Activated naive CD4-positive, alpha-beta T cell treated with anti-CD3 and anti-CD28 coated beads, Interleukin-2, amount 50 U/mL, for 72 hours (primary cell): Measurements from ENCODE around the gene GIGYF2. TPM values are rescaled to one million over a fixed set of nuclear protein-coding genes. Genes with fewer than 3 reads are reported as not detected.
A peak's percentile ranks its signal among the peaks of the same experiment; 100 is the strongest.

Experiments
- ATAC-seq, 2 donors: fragments of 150-1000 bp; cut with Tn5 transposase; 2 replicates each; pipeline ENCODE4 v1.10.0; 2021; ENCODE audit warnings: mild to moderate bottlenecking in 2 of 2, moderate library complexity in 2 of 2
- DNase-seq, 2 donors: peaks; one replicate each; pipeline ENCODE4 v3.0.0; 2021 to 2022; ENCODE audit warnings: low spot score in 2 of 2
- H3K27ac Mint-ChIP-seq, 2 donors: one replicate each; pipeline ENCODE4 v1.8.0; 2022; ENCODE audit warnings: mild to moderate bottlenecking in 2 of 2, mixed read lengths in 2 of 2
- H3K36me3 Mint-ChIP-seq, 2 donors: one replicate each; pipeline ENCODE4 v1.8.0; 2022; ENCODE audit warnings: mixed read lengths in 2 of 2
- H3K9me3 Mint-ChIP-seq, 2 donors: one replicate each; pipeline ENCODE4 v1.8.0; 2022; ENCODE audit warnings: mixed read lengths in 2 of 2
- total RNA-seq, 2 donors: library from RNA; stranded (reverse); gene quantifications; one replicate each; pipeline ENCODE4 v1.2.3, GENCODE V29; 2022

Gene GIGYF2
- total RNA-seq, 2 donors from 2014 or later = 63.4 to 64.7 TPM

DNA sequence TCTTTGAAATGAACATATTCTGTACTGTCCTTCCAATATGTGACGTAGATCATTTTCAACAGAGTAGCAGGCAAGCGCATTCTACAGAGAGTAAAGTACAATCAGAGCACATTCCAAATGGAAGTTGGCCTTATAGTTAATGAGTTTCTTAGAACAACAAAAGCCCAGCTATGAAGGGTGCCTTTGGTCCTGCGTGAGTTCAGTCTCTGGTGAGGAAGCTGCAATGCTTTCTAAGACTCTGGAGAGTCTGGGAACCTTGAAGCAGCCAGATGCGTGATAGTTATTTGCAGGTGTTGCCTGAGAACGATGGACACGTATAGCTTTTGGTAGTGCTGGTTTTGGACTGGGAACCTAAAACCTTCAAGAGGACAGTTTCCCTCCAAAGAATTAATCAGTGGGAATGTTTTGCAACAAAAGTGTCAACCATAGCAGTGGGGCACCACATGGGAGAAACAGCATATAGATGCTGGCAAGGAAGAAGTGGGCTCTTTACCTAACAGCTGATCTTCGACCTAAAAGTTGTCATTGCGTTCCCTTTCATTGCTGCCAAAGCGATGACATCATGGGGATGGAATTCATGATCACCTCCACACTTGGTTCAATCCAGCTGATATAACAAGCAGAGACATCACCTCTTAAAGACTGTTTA is 163.6 kb downstream of the GIGYF2 start:
- Mint-ChIP-seq H3K9me3 (no peaks in the 10 kb centered on the region), H3K36me3 (peaks cover 5 to 9% of the 10 kb centered on the region in 2 donors), H3K27ac (no peak overlapping the region)
- ATAC-seq = no peak
- DNase-seq = no peak

DNA sequence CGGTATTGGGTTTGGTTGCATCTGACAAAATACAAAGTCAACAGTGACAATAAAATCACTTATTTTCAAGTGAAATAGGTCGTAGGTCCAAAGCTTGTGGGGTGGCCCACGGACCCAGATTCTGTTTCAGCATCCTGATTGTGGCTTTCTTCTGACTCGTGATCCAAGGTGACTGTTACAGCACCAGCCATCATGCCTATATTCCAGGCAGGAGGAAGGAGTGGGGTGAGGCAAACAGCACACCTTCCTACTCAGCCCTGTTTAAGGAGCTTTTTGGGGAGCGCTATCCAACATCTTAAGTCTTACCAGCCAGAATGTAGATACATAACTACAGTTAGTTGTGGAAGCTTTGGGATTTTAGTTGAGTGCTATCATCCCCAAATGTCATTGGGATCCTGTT is 164.2 kb downstream of the GIGYF2 start:
- ATAC-seq = no peak
- Mint-ChIP-seq H3K27ac (no peak overlapping the region), H3K36me3 (peaks cover 5 to 9% of the 10 kb centered on the region in 2 donors), H3K9me3 (no peaks in the 10 kb centered on the region)
- no peak for DNase-seq

DNA sequence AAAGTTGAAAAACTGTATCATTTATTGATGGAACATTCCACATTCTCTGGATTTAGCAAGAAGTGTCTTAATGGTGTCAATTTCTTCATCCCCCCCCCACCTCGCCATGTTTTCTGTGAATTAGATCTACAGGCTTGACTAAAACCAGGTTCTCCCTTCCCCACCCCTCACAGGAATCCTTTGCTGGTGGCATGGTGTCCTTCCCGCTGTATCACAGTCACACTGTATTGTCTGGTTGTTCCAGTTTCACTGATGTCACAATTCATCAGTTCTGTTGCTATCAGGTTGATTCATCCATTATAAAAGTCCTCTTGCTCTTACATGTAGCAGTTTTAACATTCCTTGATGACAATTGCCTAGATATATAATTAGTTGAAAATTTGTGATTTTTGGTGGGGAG is 166.9 kb downstream of the GIGYF2 start:
- no peaks in the 10 kb centered on the region for H3K9me3 Mint-ChIP-seq
- DNase-seq (no peak), ATAC-seq (no peak)
- H3K36me3 Mint-ChIP-seq = no peaks in the 10 kb centered on the region
- H3K27ac Mint-ChIP-seq = no peak overlapping the region

DNA sequence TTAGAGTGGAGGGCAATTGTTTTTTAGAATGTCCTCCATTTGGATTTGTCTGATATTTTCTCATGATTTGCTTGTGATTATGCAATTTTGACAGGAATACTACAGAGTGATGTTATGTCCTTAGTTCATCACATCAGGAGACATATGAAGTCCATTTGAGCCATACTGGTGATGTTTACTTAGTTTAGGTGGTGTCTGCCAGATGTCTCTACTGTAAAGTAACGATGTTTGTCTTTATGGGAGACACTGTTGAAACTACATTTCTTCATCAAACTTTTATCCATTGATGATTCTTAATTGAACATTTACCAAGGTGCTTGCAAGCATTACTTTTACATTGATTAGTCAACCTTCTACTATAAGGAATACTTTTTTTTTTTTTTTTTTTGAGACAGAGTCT is 168.0 kb downstream of the GIGYF2 start:
- no peak overlapping the region for H3K27ac Mint-ChIP-seq
- ATAC-seq = no peak
- no peaks in the 10 kb centered on the region for H3K9me3 Mint-ChIP-seq

DNA sequence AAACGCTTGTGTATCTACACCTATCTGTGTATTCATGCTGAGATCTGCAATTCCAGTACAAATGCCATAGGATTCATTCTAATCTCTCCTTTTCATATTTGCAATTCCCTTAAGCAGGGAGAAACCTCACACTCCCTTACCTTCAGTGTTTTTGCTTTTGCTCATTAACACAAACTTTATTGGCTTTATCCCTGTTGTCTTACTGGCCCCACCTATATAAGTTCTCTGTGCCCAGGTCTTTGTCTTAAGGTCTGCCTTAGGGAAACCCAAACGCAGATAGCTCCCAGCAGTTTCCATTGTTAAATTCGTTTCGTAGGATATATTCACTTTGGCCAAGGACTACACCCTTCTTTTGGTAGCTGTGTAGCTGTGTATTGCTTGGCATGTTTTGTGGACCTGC is 169.0 kb downstream of the GIGYF2 start:
- Mint-ChIP-seq H3K36me3 (no peaks in the 10 kb centered on the region), H3K9me3 (no peaks in the 10 kb centered on the region), H3K27ac (no peak overlapping the region)
- ATAC-seq (no peak), DNase-seq (no peak)

More for the DNA sequence above, 168.0 kb downstream of the GIGYF2 start:
- no peak for DNase-seq
- H3K36me3 Mint-ChIP-seq = no peaks in the 10 kb centered on the region

DNA sequence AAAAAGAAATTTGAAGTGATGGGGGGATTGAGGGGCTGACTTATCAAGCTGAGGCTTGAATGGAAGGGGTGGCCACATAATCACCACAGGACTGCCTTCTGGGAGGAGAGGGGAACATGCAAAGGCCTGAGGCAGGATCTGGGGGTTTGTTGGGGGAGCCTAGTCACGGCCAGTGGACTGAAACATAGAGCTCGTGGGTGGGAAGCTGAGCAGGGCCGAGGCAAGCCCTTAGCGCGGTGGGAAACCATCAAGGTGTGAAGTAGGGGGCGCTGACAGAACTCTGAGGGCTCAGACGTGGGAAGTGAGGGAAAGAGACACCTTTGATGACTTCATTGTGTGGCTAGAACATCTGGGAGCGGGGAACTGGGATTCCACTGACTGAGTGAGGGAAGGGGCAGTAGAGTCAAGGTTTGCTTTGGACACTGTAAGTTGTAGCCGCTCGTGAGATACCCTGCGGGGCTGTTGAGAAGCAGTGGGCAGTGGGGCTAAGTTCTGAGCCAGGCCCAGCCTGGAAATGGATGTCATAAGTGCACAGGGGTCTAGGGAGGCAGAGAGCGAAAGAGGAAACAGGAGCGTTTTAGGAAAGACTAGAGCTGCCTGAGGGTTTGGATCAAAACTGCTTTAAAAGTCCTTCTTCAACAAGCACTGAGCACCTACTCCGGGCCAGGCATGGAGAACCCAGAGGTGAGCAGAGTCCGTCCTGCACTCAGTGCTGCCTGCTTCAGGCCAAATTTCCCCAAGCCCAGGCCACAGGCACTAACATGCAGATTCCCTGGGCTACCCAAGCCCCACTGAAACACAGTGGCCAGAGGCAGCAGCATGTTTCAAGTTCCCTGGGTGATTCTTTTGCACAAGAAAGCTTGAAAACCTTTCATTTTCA is 172.2 kb downstream of the GIGYF2 start:
- H3K9me3 Mint-ChIP-seq = no peaks in the 10 kb centered on the region
- no peak for ATAC-seq
- no peak overlapping the region for H3K27ac Mint-ChIP-seq
- no peaks in the 10 kb centered on the region for H3K36me3 Mint-ChIP-seq
- no peak for DNase-seq

DNA sequence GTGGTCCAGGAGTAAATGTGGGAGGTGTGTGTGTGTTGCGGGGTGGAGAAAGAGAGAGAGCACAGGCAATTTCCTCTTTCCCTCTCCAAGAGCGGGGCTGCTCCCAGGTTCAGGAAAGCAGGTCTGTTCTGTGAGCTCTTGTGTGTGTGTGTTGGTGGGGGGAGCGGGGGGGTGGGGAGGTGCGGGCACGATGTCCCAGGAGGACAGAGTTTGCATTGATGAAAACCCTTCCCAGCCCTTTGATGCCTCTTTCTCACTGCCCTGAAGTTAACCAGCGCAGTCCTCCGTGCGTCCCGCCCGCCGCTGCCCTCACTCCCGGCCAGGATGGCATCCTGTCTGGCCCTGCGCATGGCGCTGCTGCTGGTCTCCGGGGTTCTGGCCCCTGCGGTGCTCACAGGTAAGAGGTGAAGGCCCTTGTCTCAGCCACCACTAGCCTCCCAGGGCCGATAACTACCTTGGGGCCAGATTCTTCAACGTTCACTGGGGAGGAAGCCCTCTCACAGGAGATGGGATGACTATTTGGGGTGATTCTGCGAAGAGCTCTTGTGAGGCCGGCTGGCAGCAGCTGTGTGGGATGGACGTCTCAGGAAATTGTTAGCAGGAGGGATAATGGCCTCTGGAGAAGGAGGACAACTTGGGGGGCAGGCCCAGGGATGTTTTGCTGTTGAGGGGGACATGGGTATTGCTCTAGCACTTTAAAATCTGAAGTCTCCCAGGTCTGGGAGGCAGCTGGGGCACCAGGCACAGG is 173.1 kb downstream of the GIGYF2 start, which contains the start of gene SNORC:
SNORC (plus strand) TSS at position 247 of the 748 bp plus-strand sequence; CDS start at position 325, 78 bp downstream.
- DNase-seq (no peak), ATAC-seq (no peak)
- peak within 1 kb of the TSS in 1 of 2 donors; percentile 70 for H3K27ac Mint-ChIP-seq
- no peaks in the 10 kb centered on the region for H3K9me3 Mint-ChIP-seq
- H3K36me3 Mint-ChIP-seq = no peaks in the 10 kb centered on the region

DNA sequence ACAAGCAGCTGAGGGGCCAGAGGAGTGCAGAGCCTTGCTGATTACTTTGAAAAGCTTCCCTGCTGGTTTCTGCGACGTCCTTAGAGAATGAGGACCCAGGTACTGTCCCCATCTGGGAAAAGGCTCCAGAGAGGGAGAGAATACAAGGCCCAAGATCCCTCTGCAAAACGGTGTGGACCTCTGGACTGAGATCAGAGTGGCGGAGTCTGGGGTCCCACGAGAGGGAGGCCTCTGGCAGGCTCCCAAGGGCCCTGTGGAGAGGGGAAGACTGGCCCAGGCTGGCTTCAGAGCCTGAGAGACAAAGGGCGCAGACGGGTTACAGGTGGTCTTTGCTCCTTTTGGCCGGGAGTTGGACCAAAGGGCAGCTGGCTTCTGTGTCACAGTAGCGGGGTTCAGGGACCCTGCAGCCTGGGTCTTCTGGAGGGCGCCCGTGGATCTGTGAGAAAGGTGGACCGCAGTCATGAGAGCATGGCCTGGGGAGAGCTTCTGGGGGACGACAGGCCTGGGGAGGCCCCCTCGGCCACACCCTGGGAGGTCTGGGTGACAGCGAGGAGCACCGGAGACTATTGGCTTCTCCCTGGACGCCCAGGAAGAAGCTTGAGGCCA is 173.7 kb downstream of the GIGYF2 start:
- Mint-ChIP-seq H3K27ac (peak overlapping the region in 1 of 2 donors; percentile 70), H3K9me3 (no peaks in the 10 kb centered on the region), H3K36me3 (no peaks in the 10 kb centered on the region)
- ATAC-seq = no peak
- no peak for DNase-seq

DNA sequence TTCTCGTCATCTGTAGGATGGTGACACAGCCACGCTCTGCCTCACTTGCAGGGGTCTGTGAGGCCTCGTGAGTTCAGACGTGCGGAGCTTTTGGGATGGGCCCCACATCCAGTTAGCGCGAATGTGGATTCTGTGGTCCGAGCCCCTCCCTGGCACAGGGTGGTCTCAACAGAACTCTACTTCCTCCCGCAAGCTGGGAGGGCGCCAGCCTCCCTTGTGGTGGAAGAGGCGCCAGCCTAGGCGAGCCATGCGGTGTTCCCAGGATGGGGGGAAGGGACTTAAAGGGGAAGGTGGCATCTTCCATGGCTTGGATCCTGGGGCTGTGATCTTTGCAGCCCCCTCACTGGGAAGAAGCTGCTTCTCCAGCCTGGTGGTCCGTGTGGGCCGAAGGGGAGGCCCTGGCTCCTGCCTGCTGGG is 174.3 kb downstream of the GIGYF2 start:
- Mint-ChIP-seq H3K36me3 (no peaks in the 10 kb centered on the region), H3K27ac (no peak overlapping the region), H3K9me3 (no peaks in the 10 kb centered on the region)
- no peak for DNase-seq
- ATAC-seq = no peak

DNA sequence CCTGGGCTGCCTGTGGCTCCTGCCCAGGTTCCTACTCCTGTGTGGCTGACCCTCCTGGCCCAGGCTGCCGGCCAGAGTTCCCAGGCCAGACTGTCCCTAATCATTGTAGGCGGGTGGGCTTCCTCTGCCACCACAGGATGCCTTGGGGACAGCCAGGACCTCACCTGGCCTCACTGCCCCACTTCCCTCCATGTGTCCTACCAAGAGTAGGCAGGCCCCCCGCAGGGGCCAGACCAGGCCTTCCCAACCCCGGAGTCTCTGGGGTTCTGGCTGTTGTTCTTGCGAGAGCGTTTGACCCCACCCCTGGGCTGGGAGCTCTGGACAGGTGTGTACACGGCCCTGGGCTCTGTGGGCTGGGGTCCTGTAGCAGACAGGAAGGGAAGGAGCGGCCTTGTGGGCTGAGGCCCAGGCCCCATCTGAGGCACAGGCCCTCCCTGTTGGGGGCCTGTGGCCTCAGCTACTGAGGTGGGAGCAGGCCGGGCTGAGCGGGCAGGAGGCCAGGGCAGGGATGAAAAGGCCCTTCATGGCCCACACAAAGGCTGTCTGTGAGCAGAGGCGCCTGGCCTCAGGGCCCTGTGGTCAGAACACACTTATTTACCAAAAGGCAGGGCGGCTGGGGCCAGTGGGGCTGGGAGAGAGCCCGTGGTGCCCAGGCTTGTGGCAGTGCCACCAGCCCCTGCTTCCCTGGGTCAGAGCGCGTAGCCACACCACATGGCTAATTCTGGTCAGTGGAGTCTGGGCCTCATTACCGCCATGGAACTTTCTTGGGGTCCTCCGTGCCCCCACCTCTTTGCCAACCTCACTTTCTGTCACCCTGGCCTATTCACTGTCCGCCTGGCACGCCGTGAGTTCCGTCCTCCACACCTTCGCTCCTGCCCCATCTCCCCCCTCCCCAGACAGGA is 175.0 kb downstream of the GIGYF2 start:
- no peak for DNase-seq
- no peak for ATAC-seq
- H3K27ac Mint-ChIP-seq = no peak overlapping the region
- H3K36me3 Mint-ChIP-seq = no peaks in the 10 kb centered on the region
- no peaks in the 10 kb centered on the region for H3K9me3 Mint-ChIP-seq

DNA sequence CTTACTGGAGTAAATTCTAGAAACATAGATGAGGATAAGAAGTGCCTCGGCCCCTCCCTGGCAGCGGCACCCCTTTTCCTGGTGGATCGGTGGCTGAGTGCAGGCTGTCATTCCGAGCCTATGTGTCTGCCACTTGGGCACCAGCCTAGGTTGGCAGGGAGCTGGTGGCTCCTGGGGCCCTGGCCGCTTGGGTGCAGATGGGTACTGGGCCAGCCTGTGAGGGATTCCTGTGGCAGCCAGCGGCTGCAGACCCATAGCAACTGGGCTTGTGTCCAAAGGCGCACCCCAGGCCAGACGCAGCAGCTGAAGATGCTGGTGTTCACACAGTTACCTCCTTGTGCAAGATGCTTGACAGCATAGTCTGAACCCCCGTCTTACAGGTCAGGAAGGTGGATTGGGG is 175.7 kb downstream of the GIGYF2 start:
- Mint-ChIP-seq H3K36me3 (no peaks in the 10 kb centered on the region), H3K9me3 (no peaks in the 10 kb centered on the region), H3K27ac (no peak overlapping the region)
- DNase-seq (no peak), ATAC-seq (no peak)

DNA sequence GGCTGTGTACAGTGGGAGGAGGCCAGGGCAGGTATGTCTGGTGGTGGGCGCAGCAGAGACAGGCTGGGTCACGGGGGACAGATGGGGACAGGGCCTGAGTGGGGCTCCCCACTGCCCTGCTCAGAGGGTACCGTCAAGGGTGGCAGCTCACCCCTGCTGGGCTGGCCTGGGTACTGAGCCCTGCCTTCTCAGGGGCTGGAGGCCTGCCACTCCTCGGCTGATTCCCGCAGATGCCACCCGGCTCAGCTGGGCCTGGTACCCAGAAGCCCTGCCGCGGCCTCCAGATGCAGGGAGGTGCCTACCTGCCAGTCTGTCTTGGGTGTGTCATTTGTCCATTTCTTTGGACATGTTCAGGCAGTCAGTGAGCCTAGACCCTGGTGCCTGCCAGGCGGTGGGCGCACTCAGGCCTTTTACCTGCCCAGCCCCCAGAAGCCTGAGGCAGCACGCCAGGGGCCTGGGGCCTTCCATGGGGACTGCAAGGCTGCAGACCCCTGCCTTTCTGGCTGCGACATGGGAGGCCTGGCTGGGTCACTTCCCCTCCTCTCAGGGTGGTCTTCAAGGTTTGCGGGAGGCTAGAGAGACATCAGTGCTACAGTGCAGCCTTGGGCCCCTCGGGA is 176.3 kb downstream of the GIGYF2 start:
- no peaks in the 10 kb centered on the region for H3K36me3 Mint-ChIP-seq
- H3K9me3 Mint-ChIP-seq = no peaks in the 10 kb centered on the region
- ATAC-seq = no peak
- no peak for DNase-seq
- no peak overlapping the region for H3K27ac Mint-ChIP-seq

DNA sequence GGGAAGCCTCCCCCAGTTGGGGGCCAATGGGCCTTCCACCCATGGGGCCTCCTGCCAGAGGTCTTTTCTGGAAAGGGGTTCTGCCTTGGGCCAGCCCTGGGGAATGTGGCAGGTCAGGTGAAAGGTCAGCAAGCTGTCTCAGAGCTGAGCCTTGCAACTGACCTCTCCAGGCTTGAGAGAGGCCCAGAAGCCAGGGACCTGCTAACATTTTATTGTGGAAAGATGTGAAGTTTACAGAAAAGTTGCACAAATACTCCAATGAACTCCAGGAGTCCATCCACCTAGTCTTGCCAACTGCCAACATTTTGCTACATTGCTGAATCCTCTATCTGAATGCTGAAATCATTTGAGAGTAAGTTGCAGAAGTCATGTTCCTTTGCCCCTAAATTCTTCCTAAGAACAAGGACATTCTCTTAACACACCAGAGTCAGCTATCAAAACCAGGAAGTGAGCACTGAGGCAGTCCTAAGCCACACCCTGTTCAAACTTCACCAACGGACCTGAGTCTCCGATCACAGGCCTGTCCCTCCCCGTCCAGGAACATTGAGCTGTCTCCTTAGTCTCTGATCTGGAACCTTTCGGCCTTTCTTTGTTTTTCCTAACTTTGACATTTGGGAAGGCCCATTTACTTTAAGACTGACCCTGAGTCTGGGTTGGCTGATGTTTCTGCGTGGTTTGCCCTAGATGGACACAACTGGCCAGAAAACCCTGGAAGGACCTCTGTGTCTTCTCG is 176.9 kb downstream of the GIGYF2 start:
- DNase-seq (no peak), ATAC-seq (no peak)
- no peak overlapping the region for H3K27ac Mint-ChIP-seq
- no peaks in the 10 kb centered on the region for H3K36me3 Mint-ChIP-seq
- H3K9me3 Mint-ChIP-seq = no peaks in the 10 kb centered on the region

DNA sequence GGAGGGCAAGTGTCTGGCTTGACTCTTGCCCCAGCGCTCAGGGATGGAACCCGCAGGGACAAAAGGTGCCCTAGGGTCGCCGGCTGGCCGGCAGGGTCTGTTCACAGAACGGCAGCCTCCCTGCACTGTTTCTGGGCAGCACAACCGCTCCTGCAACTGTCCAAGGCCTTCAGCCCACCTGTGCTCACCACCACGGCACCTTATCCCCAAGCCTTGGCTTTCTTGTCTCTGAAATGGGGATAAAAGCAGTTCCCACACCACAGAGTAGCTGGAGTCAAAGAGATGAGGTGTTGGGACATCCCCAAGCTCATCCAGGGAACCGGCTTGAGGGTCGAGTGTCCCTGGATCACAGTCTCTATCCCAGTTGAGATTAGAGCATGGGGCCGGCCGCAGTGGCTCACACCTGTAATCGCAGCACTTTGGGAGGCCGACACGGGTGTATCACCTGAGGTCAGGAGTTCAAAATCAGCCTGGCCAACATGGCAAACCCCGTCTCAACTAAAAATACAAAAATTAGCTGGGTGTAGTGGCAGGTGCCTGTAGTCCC is 177.6 kb downstream of the GIGYF2 start:
- ATAC-seq (no peak), DNase-seq (no peak)
- no peaks in the 10 kb centered on the region for H3K36me3 Mint-ChIP-seq
- no peaks in the 10 kb centered on the region for H3K9me3 Mint-ChIP-seq
- H3K27ac Mint-ChIP-seq = no peak overlapping the region
